Testis (tissue), 2 donors: ENCODE results near the gene KCTD10.

Source experiments
- POLR2A ChIP-seq: fragments of 450-650 bp; IDR thresholded peaks from one replicate; pipeline ENCODE4 v1.6.1; 2017; ENCODE audit warnings: antibody characterized with exemption, mild to moderate bottlenecking, moderate library complexity
- TF ChIP-seq, protein P1 (sequence below), 3 experiments: fragments of 450-650 bp in 2 of 3; fragments of 200-600 bp in 1 of 3; sonication (generic) in 1 of 3; IDR thresholded peaks; one replicate each; pipeline ENCODE4 v1.5.1; 2016 to 2019; ENCODE audit warnings: antibody characterized with exemption in 3 of 3, mild to moderate bottlenecking in 2 of 3, moderate library complexity in 1 of 3

DNA sequence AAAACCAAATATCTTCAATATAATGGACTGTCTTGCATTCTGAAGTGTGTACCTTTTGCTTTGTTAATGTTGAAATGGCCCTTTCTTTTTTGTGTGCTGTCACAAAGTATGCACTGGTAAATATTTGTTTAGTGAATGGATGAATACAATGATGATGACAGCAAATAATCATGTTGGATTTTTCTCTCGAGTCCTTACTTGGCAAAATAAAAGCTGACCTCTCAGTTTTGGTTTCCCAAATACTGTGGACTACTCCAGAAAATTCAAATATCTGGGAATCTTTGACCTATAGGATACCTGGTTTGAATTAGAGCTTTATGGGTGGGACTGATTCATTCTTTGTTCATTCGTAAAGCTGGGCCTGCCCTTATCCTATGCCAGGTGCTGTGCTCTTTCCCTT lies 5.8 kb upstream of the KCTD10 start:
- TF ChIP-seq, protein P1, sequence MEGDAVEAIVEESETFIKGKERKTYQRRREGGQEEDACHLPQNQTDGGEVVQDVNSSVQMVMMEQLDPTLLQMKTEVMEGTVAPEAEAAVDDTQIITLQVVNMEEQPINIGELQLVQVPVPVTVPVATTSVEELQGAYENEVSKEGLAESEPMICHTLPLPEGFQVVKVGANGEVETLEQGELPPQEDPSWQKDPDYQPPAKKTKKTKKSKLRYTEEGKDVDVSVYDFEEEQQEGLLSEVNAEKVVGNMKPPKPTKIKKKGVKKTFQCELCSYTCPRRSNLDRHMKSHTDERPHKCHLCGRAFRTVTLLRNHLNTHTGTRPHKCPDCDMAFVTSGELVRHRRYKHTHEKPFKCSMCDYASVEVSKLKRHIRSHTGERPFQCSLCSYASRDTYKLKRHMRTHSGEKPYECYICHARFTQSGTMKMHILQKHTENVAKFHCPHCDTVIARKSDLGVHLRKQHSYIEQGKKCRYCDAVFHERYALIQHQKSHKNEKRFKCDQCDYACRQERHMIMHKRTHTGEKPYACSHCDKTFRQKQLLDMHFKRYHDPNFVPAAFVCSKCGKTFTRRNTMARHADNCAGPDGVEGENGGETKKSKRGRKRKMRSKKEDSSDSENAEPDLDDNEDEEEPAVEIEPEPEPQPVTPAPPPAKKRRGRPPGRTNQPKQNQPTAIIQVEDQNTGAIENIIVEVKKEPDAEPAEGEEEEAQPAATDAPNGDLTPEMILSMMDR (IDR thresholded peaks at IDR 0.05): no peak
- no peak for TF ChIP-seq POLR2A
